LHCN-M2 (cell line): ENCODE data around the gene ADARB2. TPM values are rescaled to one million over a fixed set of nuclear protein-coding genes. Genes with fewer than 3 reads are reported as not detected.

Experiments
- DNase-seq: peaks from one replicate; pipeline ENCODE4 v3.0.0-alpha.2; 2012; ENCODE audit warnings: low read depth
- total RNA-seq: library from RNA; depleted of rRNA; stranded (reverse); fragments of >200 nt; gene quantifications from 2 replicates; pipeline ENCODE4 v1.2.3, GENCODE V29; 2014

ADARB2 gene
- total RNA-seq, 1 experiment from 2014 or later = 0.11 TPM

DNA sequence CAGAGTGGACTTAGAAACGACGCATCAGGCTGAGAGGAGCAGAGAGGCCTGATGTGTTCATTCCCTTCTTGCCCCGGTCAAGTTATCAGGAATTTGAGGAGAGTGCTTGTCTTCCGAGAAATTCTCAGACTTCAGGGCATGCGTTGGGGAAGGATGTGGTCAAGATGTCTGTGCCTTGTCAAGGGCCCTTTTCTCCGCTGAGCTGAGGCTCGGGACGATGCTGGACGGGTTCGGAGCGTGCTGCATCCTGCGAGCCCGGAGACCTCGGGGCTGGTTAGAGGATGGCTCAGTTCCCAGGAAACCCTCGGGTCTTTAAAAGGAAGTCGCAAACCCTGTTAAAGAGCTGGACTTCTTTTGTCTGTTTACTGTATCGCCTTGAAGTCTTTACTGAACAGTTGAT lies 325.4 kb downstream of the ADARB2 start:
- DNase-seq = no peak

DNA sequence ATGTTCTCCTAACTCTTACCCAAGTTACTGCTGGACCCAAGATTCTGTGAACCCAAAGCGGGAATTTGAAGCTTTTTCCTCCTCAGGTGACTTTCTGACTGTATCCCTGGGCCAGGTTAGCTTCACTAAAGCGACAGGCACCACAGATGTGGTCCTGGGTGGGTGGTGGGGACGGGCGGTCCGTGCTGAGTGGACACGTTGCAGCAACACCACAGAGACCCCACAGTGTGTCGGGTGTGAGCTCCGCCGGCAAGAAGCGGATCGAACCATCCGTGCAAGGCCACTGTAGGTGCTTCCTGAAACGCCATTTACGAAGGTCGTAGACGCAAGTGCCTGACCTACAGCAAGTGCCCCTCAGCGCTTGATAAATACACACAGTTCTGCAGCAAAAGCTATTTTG lies 325.9 kb downstream of the ADARB2 start:
- DNase-seq = no peak

DNA sequence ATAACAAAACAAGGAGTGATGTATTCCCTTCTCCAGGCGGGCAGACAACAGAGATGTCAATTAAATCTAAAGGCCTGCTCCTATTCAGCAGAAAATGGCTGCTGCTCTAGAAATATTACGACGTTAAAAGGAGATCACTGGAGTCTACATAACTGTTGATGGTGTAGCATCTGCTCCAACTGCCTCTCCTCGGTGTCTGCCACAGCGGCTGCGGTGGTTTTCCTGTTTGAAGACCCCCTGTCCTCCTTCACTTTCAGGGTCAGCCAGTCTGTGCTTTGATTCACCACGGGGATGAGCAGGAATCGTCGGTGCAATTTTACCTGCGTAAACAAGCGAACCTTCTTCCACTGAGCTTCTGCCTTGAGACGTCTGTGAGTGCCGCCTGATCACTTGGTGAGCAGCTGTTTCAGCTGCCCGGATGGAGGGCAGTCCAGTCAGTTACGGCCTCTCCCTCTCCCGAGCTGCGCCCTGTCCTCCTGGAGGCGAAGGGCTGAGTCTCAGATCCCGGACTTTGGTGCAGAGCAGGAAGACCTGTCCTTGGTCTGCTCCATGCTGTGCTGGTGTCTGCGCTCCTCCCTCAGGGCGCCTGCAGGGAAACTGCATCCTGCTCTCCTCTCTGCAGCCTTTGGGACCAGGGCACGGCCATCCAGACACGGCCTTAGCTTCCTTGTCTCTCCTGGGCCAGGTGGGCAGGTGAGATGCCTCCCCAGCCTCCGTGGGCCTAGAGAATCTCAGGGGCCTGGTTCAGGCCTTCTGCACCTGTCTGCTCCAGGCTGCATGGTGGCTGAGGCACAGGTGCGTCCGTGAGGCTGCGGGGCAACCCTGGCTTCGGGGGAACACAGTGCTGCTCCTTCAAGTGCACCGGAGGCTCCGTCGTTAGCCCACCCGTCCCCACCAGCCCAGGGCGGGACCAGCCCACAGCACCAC lies 326.6 kb downstream of the ADARB2 start:
- no peak for DNase-seq

DNA sequence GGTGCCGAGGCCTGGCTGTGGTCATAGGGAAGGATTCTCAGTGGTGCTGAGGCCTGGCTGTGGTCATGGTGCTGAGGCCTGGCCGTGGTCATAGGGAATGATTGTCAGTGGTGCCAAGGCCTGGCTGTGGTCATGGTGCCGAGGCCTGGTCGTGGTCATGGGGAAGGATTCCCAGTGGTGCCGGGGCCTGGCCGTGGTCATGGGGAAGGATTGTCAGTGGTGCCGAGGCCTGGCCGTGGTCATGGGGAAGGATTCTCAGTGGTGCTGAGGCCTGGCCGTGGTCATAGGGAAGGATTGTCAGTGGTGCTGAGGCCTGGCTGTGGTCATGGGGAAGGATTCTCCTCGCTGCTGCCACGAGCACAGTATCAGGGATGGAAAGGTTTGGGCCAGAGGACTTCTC lies 327.3 kb downstream of the ADARB2 start:
- DNase-seq = no peak

DNA sequence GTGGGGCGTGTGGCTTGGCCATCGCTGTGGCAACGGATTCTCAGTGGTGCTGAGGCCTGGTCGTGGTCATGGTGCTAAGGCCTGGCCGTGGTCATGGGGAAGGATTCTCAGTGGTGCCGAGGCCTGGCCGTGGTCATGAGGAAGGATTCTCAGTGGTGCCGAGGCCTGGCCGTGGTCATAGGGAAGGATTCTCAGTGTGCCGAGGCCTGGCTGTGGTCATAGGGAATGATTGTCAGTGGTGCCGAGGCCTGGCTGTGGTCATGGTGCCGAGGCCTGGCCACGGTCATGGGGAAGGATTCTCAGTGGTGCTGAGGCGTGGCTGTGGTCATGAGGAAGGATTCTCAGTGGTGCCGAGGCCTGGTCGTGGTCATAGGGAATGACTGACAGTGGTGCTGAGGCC lies 327.9 kb downstream of the ADARB2 start:
- no peak for DNase-seq

DNA sequence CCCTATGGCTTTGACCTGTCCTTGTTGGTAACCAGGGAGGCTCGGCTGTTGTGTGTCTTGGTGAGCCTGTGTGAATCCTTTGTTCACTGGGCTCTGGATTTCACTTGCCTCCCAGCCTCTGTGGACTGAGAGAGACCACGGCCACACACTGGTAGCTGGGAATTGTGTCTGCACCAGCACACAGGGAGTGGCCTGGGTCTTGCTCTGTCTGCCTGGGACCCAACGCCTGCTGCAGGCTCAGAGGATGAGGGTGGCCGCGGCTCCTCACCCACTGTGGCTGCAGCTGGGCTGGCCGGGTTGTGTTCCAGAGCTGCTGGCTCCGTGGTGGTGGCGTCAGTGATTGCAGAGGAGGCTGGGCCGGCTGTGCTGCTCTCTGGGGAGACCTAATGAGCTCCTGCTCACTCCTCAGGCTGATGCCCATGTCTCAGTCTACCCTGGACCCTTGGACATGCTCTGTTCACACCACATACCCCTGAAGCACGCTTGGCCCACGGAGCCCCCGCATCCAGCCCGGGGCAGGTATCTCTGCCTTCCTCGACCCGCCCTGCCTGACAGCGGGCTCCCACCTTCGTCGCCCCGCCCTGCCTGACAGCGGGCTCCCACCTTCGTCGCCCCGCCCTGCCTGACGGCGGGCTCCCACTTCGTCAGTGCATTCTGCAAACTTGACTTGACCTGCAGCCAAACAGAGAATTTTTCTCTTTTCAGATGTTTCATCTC lies 328.5 kb downstream of the ADARB2 start:
- no peak for DNase-seq

DNA sequence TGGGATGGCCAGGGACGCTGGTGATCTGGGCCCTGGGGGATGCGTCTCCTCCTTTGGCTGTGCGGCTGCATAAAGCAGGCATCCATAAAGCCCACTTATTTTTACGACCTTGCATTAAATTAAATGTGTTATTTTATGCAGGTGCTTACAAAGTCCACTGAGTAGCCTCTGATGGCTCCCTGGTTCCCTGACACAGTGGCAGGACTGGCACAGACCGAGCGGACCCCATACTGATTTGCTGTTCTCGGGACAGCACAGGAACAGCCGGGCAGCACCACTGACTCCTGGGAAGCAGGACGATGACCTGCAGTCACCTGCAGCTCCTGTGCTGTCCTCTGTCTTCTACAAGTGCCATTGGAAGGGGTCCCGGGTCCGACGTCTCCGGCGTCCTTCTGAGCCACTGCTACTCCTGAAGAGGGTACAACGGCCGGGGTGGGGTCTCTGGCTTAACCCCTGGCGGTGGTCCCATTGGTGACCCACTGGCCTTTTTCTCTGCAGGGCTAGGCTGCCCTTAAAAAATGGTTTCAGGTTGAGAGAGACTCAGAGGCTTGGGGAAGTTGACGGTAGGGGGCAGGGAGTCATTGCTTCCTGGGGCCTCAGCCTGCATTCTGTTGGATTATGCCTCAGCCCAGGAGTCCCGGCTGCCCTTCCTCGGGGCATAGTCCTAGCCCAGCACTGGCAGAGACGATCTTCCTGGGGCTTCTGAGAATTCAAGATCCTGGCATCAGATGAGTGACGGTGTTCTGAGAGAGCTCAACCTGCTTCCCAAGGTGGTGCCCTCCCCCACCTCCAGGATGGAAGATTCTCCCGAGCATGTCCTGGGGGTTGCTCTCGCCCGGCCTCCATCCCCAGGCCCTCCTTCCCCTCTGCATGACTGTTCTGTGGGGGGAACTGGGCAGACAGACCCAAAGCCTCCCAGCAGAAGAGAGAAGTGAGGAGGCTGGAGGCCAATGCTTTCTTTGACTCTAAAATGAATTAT lies 330.1 kb downstream of the ADARB2 start:
- no peak for DNase-seq

DNA sequence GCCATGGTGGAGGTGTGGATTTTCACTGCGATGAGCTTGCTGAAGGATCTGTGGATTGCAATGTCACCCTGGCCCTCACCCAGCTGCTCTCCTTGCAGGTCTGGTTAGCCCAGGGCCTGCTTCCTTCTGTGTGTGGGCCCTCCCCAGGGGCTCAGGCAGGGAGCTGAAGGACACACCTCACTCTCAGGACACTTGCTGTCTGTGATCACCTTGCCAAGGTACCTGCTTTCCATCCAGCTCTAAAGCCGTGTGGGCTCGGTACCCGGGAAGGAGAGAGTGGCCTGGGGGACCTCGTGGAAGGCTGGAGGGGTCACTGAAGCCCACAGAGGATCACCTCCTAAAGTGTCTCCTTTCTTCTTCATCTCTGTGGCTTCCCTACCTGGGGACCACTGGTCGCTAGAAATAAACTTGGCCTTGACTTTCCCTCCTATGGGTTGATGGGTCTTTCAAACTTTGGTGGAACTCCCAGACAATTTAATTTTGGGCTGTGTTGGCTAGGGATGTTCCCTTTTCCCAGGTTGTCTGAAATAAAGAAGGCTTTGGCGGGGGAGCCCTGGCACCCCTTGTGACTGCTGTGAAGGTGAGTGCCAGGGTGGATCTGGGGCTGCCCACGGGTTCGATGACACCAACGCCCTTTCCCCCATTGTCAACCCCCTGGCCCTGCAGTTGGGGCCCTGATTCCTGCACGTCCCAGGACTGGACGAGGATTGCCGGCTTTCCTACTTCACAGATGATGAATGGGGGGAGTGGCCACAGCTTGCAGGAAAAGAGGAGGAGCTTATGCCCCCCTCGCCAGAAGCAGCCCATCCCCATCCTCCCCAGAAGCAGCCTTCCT lies 331.0 kb downstream of the ADARB2 start:
- no peak for DNase-seq

DNA sequence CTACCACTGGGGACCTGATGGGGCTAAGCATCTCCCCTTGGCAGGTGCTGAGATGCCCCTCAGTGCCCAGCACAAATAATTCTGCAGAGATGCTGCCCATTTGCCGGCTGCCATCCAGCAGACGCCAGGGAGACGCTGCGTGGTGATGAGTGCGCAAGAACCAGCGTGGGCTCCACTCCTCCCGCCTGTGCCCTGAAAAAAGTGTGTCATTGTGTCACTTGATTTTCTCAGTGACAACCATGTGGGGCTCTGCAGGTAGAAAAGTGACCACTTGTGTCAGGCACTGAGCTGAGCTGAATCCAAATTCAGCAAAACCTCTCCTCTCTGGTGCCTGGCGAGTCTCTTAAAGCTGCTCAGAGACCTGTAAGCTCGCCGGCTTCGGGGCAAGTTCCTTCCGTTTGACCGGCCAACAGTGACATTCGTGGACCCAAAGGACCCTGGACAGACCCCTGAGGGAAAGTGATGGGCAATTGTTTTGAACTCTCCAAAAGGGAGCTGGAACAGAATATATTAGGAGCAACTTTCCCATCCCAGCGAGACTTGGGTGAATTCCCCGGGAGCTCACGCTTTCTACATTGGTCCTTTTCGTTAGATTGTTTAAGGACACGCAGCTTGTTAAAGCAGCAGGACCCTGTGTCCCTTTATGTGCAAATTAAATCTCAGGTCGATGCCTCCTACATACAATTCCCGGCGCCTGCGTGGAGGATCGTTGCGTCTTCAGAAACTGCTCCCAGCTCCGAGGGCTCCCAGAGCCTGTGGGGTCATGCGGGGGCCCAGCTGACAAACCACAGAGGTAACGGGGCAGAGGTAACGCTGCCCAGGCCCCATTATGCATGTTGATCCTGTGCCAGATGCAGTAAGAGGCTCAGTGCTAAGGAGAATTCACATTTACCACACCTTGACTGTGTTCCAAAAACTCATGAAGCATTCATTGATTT lies 332.7 kb downstream of the ADARB2 start:
- DNase-seq = no peak

DNA sequence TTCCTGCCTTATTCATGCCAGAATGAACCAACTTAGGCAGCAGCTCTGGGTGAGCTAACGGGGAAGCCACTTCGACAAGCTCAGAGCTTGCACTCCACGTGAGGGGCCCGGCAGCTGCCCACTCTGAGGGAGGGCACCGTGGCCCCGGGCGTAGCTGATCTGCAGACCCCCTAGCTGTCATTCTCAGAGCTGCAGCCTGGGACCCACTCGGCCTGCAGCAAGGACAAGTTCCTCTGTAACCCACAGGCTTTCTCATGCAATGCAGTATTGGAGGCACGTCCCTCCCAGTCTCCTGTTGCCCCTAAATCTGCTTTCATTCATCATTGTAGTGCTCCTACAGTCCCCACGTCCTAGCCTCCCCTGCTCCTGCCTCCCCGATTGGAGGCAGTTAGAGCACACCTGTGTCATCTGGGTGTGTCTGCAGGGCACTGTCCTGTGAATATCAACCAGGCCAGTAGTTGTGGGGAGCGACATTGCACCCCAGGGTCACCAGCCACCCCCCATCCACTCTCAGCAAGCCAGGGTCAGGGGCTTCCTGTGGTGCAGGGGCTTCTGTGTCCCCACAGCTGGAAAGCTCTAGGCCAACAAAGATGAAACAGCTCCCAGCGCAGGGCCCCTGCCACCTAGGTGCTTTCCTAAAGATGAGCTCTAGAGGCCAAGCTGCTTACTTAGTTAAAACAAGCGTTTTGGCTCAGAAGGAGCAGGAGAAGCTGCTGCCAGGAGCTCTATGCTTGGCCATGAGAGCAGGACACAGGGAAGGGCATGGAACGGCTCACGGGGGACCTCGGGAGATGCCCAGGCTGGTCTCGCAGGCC lies 333.6 kb downstream of the ADARB2 start:
- no peak for DNase-seq

DNA sequence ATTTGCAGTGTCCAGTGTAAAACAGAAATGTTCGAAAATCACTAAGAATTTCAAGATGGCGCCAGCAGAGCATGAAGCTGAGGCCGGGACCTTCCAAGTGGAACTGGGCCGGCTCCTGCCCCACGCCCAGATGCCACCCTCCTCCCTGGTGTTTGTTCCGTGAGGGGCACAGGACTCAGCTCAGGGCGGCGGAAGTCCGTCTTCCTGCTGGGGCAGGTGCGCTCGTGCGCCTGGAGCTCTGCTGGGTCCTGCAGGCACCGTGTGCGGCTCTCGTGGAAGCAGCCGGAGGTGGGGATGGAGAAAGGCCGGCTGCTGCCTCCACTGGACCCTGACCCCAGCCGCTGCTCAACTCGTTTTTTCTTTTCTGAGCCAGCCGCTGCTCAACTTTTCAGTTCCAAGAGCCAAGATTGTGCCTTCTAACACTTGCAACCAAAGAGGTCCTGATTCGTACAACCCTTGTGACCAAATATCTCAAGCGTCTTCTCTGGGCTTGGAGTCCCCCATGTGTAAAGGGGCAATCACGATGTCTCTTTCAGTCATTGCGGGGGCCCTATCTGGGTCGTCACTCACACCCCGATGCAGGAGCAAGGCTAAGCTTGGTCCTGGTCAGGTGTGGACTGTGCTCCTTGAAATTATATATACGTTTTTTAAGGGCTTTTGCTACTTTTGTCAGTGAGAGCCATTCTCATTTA lies 334.4 kb downstream of the ADARB2 start:
- DNase-seq = no peak

DNA sequence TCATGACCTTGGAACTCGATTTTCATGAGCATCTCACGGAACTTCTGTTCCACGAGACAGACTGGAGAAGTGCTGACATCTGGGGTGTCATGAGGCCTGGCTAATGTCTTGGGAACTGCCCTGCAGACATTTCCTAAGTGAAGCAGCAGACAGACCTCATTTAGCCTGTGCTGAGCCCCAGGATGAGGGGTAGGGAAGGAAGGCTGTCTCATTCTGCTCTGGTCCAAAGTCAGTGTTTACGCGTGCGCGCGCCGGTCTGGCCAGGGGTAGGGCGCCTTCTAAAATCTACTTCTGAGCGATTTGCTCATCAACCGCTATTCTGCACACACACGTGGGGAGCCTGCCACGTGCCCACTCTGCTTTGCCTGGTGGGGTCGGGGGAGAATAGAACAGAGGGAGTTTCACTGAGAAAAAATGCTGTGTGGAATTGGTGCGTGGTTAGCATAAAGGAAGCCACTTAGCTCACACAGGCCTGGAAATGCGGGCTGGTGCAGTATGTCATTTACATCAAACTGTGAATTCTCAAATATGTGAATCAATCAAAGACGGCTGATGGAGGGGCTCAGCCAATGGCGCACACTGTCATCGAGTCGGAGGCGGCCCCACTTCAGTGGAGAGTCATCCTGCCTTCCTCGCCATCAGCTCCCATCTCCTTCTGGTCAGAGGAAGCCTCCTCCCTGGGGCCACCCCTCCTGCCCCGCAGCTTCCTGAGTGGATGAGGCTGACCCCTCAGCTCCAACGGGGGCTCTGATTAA lies 335.1 kb downstream of the ADARB2 start:
- no peak for DNase-seq

DNA sequence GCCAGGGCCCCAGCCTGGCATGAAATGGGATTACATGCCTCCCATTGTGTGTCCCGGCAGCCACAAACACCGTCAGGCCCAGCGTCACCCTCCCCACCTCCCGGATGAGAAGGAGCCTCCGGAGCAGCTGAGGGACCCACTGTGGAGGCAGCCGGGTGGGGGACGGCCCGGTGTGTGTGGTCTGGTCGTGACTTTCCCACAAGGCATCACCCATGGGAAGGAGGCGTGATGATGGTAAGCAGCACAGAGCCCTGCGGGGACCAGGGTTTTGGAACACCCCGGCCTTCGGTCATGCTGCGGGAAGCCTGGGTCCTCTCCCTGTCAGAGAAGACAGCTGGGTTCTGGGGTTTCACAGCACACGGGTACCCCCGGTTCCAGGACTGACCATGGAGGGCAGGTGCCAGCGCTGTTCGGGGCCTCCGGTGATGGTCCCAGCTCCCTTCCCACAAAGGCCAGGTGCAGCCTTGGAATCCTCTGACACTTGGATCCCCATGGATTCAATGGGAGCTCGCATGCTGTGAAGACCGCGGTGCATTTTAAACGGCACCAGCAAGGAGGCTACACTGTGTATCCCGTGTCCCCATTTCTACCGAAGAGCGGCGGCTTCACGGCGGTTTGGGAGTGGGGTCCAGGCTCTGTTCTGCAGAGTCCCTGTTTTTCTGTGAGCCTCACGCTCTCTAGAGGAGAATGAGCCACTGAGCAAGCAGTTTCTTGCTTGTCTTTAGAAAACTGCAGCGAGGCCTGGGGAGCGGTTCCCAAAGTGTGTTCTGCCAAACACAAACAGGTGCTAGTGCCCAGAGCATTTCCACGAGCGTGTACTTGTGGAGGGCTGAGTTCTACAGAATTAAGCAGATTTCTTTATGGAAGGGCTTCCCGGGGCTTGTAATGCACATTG lies 336.0 kb downstream of the ADARB2 start:
- DNase-seq = no peak

DNA sequence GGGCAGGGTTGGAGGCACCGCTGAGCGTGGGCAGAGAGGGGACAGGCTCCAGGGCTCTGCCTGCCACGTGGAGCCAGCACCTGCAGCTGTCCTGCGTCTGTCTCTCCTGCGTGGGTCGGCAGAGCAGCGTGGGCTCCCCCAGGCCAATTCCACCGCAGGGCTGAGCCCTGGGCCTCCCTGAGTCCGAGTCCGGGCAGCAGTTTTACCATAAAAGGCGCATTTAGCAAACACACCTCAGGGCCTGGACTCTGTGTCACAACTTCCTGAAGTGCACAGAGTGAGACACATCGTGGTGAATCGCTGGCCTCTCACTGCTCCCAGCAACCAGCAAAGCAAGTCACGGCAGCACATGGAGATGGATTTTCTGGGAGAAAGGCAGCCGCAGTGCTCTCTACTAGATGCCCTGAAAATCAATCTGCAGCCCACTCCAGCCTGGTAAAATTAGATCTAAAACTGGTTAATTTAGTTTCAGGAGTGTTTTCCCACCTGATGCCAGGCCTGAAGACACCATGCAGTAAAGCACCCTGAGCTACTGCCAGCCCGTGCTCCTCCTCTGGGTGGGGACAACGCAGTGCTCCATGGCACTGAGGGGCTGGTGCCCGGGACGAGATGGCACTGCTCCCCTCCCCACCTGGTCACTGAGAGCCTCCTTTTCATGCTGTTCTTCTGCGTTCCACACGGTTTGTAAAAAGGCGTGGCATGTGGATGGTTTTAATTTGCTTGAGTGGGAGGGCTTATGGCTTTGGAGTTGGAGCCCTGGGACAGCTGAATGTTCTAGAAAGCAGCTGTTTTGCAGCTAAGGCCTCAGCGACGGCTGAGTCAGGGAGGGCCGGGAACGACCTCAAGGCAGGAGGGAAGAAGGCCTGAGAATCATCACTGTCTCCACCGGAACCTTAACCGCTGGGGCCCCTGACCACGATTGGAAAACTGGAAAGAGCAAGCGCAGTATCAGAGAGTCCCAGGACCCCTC lies 336.9 kb downstream of the ADARB2 start:
- DNase-seq = no peak

DNA sequence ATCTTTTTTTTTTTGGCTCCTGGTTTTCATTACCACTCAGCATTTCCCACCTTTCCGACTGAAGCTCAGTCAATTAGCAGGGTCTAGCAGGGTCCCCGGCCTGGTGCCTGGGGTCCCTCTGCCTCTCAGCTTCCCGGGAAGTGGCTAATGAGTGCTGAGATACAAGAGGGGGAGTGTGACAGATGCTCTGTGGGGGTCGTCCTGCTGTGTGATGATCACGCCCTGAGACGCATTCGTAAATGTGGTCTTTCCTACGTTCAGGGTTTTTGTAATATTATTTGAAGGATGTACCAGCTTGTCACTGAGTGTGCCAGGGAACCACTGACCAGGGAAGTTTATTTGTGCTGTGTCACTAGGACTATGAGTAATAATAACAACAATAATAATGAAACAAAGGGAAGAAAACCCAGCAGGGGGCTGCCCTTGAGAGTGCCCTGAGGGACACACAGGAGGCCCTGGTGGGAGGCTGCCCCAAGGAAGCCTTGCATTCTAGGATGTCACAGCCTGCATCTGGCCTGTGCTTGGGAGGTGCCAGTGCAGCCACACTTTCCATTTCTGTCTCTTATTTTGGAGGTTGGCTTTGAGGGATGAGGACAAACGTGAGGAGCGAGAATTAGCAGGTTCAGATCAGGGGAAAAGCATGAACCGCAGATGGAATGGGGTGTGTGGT lies 337.8 kb downstream of the ADARB2 start:
- no peak for DNase-seq
